HG03108 (cell line): ENCODE results near the gene MS4A10.
"Not testable (repeated sequence)": the region's sequence is repeated elsewhere in the genome, so short reads cannot be mapped to it uniquely, and the experiment has no call there.

ENCODE experiments used
- ATAC-seq: cut with Tn5 transposase; IDR thresholded peaks from one replicate; pipeline ENCODE4 v1.9.1; 2021; ENCODE audit warnings: moderate library complexity; ENCODE audit not compliant: unreplicated experiment

The MS4A10 gene

GRCh38 chr11:60785136-60785535 is at the start of gene MS4A10:
MS4A10 (plus strand) TSS chr11:60785333; CDS start chr11:60790336, 5,003 bp downstream.
- no peak for ATAC-seq

DNA sequence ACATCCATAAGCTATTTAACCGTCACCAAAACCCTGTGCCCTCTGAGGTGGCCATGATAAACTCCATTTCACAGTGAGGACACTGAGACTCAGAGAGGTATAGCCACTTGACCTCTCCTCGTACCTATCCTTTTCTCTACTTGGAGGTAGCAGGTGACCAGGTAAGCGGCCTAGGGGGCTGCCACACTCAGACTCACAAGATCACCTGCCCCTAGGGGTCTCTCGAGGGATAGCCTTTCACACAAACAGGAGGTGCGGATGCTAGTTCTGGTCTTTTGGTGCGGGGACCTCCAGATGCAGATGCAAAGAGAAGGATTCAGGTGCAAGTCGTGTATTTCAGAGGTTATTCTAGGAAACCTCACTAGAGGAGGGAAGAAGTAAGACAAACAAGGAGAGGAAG is 46.0 kb upstream of the MS4A10 start:
- no peak for ATAC-seq

- ATAC-seq: no peak
Measured at GRCh38 chr11:60740573-60740972, 44.6 kb upstream of the MS4A10 start.

GRCh38 chr11:60741421-60741820 is 43.7 kb upstream of the MS4A10 start:
- ATAC-seq: no peak

DNA sequence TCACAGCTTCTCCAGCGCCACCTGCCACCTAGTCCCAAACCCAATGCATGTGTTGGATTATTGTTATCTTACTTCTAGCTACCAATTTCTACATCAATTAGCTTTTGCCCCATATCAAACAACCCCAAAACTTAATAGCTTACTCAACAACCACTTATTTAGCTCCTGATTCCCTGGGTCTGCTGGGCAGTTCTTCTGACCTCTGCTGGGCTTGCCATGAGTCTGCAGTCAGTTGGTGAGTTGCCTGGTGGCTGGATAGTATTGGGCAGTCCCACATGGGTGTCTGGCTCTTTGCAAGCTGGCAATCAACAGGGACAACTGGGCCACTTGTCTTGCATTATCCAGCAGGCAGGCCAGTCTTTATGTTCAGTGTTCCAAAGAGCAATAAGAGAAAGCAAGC is 42.1 kb upstream of the MS4A10 start:
- ATAC-seq: no peak

DNA sequence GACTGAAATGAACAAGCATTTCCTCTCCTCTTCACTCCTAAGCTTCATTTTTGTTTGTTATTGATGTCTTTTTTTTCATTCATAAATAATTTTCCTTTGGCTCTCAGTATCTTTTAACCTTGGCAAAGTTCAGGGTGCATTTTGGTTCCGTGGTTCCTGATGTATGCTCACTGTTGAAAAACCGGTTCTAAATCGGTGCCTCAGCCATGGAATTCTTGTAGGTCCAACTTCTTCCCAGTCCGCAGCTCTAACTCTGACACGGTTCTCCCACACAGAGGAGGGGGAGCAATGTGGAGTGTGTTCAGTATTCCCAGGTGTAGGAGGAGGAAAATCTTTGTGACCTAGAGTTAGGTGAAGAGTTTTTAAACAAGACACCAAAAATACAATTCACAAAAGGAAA is 41.0 kb upstream of the MS4A10 start:
- ATAC-seq: no peak

DNA sequence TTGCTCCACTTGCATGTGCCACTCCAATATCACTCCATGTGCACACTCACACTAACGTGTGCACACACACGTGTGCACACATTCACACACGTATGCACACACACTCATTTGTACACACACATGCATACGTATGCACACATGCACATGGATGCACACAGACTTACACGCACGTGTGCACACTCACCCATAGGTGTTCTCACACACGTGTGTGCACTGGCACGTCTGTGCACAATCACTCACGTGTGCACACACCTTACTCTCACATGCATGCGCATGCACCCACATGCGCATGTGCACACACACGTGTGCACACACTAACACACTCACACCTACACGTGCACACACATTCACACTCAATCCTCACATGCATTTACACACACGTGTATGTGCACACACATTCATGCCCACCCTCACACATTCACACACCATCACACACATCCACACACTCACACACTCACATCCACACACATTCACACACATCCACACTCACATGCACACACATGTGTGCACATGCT is 37.7 kb upstream of the MS4A10 start:
- ATAC-seq: no peak

GRCh38 chr11:60748225-60748624 is 36.9 kb upstream of the MS4A10 start:
- ATAC-seq: no peak

DNA sequence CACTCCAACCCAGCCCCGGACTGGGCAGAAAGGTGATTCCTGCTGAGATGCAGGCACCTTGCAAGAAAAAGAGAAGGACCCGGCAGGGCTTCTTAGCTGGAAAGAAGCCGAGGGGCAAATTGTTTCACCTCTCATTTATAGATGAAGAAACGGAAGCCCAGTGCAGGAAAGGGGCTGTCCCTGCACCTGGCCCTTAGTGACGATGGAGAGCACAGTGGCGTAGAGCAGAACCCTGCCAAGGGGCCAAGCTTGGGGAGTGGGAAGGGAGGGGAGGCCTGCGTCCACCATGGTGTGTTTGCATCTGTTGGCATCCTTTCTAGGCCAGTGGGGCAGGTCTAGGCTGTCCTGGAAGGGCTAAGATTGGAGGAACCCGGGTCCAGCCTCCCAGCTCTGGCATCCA is 36.3 kb upstream of the MS4A10 start:
- no peak for ATAC-seq

GRCh38 chr11:60750911-60751310 is 34.2 kb upstream of the MS4A10 start:
- no peak for ATAC-seq

DNA sequence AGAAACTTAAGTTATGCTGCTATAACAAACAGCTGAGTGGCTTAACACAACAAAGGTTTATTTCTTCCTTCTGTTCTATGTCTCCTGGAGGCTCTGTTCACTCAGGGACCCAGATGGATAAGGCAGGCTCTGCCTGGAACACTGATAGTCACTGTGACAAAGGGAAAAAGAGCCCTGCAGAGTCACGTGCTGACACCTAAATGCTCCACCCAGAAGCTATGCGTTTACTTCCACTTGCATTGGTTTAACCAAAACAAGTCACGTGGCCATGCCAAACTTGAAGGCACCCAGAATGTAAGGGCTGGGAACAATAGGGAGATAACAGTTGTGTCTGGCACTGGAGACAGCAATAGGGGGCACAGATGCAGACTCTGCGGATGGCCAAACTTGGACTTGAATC is 31.8 kb upstream of the MS4A10 start:
- ATAC-seq: no peak

DNA sequence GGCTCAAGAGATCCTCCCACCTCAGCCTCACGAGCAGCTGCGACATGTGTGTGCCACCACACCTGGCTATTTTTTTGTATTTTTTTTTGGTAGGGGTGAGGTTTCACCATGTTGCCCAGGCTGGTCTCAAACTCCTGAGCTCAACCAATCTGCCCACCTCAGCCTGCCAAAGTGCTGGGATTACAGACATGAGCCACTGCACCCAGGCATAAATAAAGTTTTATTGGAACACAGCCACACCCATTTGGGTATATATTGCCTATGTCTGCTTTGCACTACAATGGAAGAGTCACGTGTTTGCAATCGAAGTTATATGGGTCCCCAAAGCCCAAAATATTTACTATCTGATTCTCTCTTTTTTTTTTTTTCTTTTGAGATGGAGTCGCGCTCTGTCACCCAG is 30.2 kb upstream of the MS4A10 start:
- ATAC-seq: no peak

DNA sequence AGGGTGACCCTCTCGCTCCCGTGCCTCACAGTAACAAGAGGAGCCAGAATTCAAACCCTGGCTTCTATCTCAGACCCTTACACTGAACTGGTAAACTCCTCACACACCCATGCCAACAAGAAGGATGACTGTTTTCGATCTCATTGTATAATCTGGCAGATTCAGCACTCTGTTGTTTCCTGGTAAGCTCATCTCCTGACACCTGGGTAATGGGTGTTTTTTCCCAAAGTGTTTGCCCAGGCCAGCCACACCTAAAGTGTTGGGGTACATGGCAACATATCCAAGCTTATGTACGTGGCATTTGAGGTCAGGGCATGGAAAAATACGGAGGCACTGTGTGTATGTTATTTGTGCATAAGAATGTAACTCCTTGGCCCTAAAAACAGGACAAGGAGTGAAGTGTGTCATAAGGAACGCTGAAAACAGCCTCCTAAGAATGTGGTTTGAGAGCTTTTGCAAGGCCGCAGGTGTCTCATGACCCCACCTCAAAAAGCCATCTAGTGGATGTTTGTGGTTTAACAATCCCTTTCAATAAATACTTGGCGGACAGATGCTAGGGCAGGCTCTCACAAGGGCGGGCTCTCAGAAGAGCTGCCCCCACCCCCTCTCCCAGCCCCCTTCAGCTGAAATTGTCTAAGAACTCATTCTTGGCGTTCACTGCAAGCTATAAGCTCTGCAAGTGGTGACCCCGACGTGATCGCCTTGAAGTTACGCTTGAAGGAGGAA is 28.7 kb upstream of the MS4A10 start, which contains the start of gene MS4A15:
Gene MS4A15 (plus strand): TSS at position 561 of the 726 bp plus-strand sequence. CDS start 6,867 bp downstream, outside the sequence.
- no peak for ATAC-seq

- ATAC-seq: no peak
Measured at GRCh38 chr11:60757231-60757800, 27.8 kb upstream of the MS4A10 start.

DNA sequence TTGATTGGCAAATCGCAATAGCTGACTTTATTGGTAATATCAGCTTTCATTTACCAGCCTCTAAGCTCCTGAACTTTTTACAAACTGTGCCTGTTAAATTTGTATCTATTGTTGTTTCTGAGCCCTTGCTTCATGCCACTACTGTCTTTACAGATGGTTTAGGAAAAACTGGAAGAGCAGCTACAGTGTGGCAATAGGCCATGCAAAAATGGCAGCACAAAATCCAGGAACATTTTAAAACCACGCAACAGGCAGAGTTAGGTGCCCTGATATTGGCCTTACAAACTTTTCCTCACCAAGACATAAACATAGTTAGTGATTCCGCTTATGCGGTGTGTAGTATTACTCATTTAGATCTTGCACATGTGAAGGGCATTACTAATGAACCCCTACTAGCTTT is 26.5 kb upstream of the MS4A10 start:
- not testable (repeated sequence) for ATAC-seq

GRCh38 chr11:60759438-60760225 is 25.5 kb upstream of the MS4A10 start:
- ATAC-seq: not testable (repeated sequence)

GRCh38 chr11:60761436-60762190 is 23.5 kb upstream of the MS4A10 start:
- peak; percentile 33 for ATAC-seq

DNA sequence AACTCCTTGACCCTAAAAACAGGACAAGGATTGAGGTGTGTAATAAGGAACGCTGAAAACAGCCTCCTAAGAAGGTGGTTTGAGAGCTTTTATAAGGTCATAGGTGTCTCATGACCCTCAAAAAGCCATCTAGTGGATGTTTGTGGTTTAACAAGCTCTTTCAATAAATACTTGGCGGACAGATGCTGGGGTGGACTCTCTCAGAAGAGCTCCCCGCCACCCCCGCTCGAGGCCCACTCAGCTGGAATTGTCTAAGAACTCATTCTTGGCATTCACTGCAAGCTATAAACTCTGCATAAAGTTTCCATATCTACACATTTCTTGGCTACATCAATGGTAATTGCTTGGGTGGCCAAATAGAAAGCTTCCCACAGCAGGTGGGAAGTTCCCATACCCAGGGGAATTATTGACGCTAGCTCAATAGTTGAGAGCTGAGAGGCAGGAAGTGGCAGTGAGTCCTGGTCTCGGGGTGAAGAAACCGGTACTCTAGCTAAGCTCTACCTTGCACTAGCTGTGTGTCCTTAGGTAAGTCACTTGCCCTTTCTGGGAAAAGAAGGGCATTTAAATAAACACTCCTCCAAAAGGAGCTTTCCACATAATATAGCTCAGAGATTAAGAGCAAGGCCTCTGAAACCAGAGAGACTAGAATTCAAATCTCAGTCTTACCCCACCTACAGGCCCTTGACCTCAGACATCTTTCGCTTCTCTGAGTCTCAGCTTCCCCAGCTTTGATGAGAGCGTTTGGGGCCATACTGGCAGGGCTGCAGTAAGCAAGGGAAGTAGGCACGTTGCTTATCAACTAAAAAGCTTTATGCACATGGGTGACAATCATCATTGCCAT is 22.1 kb upstream of the MS4A10 start:
- peak; percentile 63 for ATAC-seq

GRCh38 chr11:60763692-60764369 is 21.3 kb upstream of the MS4A10 start:
- no peak for ATAC-seq
